ENCODE measurements around the gene CD80.
A peak's percentile ranks its signal among the peaks of the same experiment; 100 is the strongest.
"Not testable (repeated sequence)": the region's sequence is repeated elsewhere in the genome, so short reads cannot be mapped to it uniquely, and the experiment has no call there.

The CD80 gene

DNA sequence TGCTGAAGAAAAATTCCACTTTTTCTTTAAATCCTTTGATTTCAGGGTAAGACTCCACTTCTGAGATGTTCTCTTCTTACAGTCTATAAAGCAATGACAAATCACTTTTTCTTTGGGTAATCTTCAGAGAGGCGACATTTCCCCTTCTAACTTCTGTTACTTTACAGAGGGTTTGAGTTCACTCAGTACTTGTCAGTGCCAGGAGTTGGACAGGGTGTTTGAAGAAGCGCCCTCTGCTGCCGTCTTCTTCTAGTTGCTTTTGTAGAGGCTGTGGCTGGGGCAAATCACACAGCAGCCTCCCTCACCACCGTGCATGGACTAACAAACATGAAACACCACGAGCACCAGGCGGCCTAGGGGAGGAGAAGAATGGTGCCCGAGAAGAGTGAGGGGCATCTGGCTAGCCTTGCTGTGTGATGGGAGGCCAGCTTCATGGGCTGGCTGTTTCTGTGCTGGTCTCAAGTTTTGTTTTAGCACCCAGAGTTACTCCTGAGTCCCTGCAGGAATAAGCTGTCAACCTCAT is at the start of gene CD80:
Gene CD80 (minus strand): TSS at position 174 of the 523 bp plus-strand sequence. CDS start 1,886 bp downstream, outside the sequence.
- DNase-seq (ENCODE audit: low read depth), result peak; percentile 22

DNA sequence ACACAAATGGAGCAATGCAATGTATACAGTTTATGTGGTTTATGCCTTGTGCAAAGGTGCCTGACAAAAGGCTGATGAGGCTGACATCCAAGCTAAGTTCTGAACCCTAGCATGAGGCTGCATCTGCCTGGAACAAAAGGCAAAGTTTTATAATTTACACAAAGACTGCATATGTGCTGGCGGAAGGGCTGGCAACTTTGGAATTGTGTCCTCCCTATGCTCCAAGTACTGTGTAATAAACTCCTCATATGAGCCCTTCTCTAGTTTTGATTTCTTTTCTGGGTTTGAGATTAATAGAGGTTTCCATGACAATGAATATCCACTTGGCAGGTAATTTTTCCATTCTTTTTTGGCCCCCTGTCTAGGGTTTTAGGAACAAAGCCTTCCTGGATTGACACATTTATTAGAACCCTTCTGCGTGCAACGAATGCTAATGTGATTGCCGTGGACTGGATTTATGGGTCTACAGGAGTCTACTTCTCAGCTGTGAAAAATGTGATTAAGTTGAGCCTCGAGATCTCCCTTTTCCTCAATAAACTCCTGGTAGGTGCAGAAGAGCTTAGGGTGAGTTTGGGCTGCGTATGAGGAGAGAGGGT is 49.1 kb upstream of the CD80 start:
- DNase-seq (ENCODE audit: low read depth), result no peak

DNA sequence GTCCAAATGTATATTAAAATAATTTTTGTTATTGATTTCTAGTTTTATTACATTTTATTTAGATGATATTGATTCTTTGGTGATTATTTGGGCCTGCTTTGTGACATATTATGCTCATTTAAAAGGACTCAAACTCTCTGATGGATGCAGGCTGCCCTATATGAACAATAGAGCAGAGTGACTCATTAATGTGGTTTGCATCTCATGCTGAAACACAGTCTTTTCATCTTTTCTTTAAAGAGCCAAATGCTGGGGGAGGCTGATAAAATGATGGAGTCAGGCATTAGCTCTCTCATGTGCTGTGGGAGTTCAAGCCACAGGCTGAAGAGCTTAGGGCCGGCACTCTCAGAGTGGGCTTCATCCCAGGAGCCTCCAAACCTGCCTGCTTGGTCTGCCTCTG is 45.5 kb upstream of the CD80 start:
- DNase-seq (ENCODE audit: low read depth), result no peak

- no peak for DNase-seq (ENCODE audit: low read depth)
These were observed 43.3 kb upstream of the CD80 start for GRCh38 chr3:119602676-119603075.

DNA sequence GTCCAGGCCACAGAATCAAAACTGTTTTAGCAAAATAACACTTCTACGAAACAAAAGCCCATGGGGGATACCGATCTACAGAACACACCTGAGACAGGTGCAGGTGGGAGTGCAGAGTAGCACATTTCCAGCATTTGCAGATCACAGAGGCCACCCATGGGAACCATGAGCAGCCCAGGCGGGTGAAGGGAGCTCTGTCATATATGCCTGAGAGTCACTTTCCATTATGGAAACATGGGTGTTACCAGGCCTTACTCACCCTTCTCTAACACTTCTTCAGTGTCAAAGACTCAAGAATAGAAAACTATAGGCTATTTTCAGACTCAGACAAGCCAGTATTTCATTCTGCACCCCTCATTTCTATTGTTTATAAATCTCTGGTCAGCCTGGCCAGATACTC is 41.7 kb upstream of the CD80 start:
- DNase-seq (ENCODE audit: low read depth), result no peak

DNA sequence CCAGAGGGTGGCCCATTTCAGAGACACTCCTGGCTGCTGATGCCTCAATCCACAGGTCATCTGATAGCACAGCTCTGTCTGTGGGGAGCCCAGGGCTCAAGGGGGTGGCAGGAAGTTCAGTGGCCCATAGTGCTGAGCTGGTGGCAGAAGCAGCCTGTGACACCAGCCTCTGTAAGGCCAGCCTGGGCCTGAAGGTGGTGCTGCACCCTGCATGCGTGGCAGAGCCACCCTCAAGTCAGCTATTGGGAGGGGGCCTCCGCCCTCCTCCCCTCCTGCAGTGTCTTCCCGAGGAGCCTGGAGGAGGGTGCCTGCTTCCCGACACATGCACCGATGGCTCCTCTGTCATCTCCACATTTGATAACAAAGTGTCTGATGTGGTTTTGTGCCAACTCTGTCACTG is 41.3 kb upstream of the CD80 start:
- no peak for DNase-seq (ENCODE audit: low read depth)

- no peak for DNase-seq (ENCODE audit: low read depth)
These were observed 40.3 kb upstream of the CD80 start for GRCh38 chr3:119599558-119600174.

DNA sequence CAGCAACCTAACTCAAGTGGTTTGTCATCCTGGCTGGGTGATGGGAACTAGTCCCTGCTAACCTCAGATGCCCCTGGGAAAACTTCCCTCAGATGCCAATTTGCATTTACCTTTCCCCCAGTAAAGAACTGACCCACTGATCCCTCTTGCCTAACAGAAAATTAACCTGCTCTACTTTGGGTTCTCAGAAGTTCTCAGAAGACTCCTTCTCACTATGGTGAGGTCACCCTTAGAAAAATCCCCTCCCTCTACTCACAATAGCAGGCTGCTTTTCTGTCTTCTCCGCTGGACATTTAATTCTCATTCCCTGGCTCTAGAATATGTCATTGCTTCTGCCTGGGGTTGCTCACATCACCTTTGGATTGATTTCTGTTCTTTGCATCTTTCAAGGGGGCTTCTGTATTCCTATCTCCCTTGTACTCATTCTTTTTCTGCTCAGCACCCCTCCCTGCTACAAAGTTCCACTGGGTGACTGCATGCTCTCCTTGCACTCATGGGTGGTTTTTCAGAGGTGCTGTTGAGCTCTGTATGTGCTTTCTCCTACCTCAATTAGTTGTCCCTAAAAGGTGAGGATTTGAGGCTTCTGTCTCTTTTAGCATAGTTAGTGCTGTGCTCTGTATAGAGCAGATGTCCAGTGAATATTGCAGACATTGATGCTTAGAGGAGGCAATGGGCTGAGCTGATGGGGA is 39.1 kb upstream of the CD80 start:
- DNase-seq (ENCODE audit: low read depth), result no peak

DNA sequence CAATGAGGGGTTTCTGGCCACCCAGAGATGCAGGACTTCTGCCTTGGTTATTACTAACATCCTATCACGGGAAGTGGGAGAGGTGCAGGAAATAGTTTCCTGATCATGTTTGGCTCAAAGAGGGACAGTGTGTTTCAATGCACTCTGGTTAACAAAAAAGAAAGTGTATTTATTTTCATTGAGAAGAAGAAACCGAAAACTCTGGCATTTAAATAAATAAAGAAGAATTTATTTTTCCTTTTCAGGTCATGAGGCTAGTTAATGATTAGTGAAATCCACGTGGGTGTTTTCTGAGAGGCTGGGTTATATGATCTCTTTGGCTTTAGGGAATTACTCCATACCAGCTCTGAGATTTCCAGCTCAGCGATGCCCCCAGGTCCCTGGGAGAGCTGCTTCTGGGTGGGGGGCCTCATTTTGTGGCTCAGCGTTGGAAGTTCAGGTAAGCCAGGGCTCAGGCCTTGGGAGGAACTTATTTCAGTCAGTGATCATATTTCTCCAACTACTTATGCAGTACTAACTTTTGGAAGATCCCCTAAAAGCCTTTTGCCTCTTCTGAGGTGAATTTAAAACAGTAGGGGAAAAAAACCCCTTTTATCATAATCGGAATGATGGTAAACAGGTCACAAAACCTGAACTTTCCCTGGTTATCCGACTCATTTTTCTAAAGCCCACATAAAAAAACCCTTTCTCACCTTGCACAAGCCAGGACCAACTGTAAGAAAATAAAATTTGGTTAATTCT is 38.3 kb upstream of the CD80 start, which contains the start of gene PLA1A:
Gene PLA1A (plus strand): TSS at position 338 of the 741 bp plus-strand sequence. CDS start 29 bp downstream, at position 367.
- no peak for DNase-seq (ENCODE audit: low read depth)

GRCh38 chr3:119596398-119596797 is 37.0 kb upstream of the CD80 start:
- DNase-seq (ENCODE audit: low read depth), result no peak

GRCh38 chr3:119595639-119596334 is 36.4 kb upstream of the CD80 start:
- no peak for DNase-seq (ENCODE audit: low read depth)

GRCh38 chr3:119594929-119595328 is 35.5 kb upstream of the CD80 start:
- DNase-seq (ENCODE audit: low read depth), result not testable (repeated sequence)

DNA sequence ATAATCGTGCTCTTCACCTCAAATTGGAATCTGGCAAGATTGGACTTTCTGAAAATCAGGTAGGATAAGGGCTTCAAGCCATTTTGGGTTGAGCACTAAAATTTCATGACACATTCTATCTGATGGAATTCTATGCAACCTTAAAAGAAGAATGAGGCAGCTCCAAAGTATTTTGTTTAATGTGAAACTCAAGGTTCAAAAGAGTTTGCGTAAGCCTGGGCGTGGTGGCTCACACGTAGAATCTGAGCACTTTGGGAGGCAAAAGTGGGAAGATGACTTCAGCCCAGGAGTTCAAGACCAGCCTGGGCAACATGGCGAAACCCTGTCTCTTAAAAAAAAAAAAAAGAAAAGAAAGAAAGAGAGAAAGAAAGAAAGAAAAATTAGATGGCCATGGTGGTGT is 34.7 kb upstream of the CD80 start:
- no peak for DNase-seq (ENCODE audit: low read depth)

DNA sequence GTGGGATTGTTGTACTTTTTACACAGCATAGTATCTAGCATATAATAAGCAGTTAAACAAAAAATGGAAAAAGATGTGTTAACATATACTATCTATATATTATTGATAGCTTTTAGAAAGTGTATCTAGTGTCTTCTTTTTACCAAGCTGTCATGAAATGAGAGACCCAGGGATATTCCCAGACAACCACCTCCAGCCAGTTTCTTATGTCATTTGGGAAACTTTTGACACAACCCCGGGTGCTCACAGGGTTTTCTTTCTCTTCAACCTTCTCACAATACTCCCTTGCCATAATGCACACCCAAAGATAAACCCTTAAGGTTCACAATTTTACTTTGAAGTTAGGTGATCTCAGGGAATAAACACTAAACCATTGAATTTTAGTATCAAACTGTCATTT is 33.4 kb upstream of the CD80 start:
- DNase-seq (ENCODE audit: low read depth), result no peak

- no peak for DNase-seq (ENCODE audit: low read depth)
These were observed 31.3 kb upstream of the CD80 start for GRCh38 chr3:119590706-119591105.

- DNase-seq (ENCODE audit: low read depth), result no peak
These were observed 29.8 kb upstream of the CD80 start for GRCh38 chr3:119589102-119589773.

DNA sequence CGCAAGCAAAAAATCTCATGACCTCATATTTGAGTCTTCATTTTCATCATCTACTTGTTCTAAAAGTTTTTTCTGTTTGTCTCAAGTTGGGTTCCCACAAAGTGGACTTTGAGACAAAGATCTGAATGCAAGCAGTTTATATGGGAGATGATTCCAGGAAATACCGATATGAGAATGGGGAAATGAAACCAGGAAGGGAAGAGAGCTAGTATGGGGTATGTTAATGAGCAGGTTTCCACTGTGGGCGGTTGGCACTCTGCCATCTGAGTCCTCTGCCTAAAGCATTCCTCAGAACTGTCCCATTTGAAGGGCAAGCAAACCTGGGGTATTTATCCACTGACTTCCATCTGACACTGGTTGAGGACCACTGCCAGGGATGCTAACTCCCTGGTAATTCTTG is 28.7 kb upstream of the CD80 start:
- DNase-seq (ENCODE audit: low read depth), result peak; percentile 15

DNA sequence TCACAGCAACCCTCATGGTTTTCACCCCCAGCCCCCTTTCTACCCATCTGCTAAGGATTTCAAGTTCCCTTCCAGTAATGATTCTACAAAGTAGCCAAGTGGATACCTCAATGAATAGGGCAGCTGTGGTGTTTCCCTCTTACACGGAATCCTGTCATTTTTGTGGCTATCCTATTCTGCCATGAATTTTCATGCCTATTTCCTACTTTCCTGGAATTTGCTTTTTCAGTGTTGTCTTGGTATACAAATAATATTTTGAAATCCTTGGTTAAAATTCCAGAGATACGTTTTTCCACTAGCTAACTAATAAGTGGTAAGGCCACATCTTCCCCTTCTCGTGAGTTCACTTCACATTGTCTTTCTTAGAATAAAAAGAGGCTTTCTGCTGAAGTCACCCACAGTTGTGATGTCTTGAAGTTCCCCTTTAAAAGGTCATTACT is 27.3 kb upstream of the CD80 start:
- DNase-seq (ENCODE audit: low read depth), result no peak

DNA sequence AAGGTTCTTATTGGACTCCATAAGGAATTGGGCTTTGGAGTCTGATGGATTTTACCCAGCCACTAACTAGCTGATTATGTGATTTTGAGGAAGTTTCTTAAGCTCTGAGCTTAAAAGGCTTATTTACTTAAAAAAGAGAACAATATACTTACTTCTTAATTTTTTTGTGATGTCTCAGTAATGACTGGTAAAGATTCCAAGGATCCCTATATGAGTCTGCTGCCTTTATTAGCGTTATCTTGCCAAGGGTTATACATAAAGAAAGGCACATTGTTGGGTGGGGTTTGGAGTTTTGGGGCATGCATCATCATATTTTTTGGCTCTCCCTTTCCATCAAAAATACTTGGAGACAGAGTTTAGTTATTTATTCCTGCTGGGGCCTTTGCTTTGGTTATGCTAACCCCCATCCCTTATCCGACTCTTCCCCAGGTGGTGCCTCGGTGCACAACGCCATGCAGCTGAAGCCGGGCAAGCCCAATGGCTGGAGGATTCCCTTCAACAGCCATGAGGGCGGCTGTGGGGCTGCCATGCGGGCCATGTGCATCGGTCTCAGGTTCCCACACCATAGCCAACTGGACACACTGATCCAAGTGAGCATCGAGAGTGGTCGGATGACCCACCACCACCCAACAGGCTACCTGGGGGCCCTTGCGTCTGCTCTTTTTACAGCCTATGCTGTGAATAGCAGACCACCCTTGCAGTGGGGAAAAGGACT is 26.6 kb upstream of the CD80 start:
- no peak for DNase-seq (ENCODE audit: low read depth)

- no peak for DNase-seq (ENCODE audit: low read depth)
These were observed 25.8 kb upstream of the CD80 start for GRCh38 chr3:119585208-119585607.

- DNase-seq (ENCODE audit: low read depth), result peak; percentile 17
These were observed 22.8 kb upstream of the CD80 start for GRCh38 chr3:119582178-119582577.
